MCF 10A (cell line): Measurements from ENCODE around the gene SDK1. TPM values are rescaled to one million over a fixed set of nuclear protein-coding genes. Genes with fewer than 3 reads are reported as not detected.

ENCODE experiments used
- BruUV-seq: library from RNA; stranded (reverse); fragments of 400-500 nt; replicated peaks from 2 replicates; lab custom pipeline; 2021; lab: Mats Ljungman, UMichigan
- CTCF ChIA-PET: fragments of 300-600 bp; sonication (Branson Sonifier 250); formaldehyde crosslinking; extraction: SDS; loops from one replicate; lab custom pipeline; 2021; ENCODE audit warnings: antibody characterized with exemption, inconsistent platforms; lab: Yijun Ruan, JAX
- POLR2A ChIA-PET: fragments of 300-600, 350-650 bp; sonication (Branson Sonifier 250); formaldehyde crosslinking; extraction: SDS; loops from one replicate; lab custom pipeline; 2020; ENCODE audit warnings: antibody characterized with exemption, inconsistent platforms; lab: Yijun Ruan, JAX
- DNase-seq: peaks from one replicate; pipeline ENCODE4 v3.0.0-alpha.2; 2018; ENCODE audit not compliant: unreplicated experiment
- H3K27ac Mint-ChIP-seq: one replicate; pipeline ENCODE4 v1.8.0; 2022; ENCODE audit warnings: mild to moderate bottlenecking, low read depth, mixed read lengths; ENCODE audit not compliant: unreplicated experiment
- H3K27me3 Mint-ChIP-seq: one replicate; pipeline ENCODE4 v1.8.0; 2022; ENCODE audit warnings: mixed read lengths; ENCODE audit not compliant: insufficient read depth, unreplicated experiment
- H3K36me3 Mint-ChIP-seq: one replicate; pipeline ENCODE4 v1.8.0; 2022; ENCODE audit warnings: mild to moderate bottlenecking, moderate library complexity, mixed read lengths; ENCODE audit not compliant: insufficient read depth, unreplicated experiment
- H3K4me1 Mint-ChIP-seq: one replicate; pipeline ENCODE4 v1.8.0; 2022; ENCODE audit warnings: mixed read lengths; ENCODE audit not compliant: insufficient read depth, unreplicated experiment
- H3K4me3 Mint-ChIP-seq: one replicate; pipeline ENCODE4 v1.8.0; 2022; ENCODE audit warnings: mild to moderate bottlenecking, moderate library complexity, mixed read lengths; ENCODE audit not compliant: unreplicated experiment
- H3K9me3 Mint-ChIP-seq: one replicate; pipeline ENCODE4 v1.8.0; 2022; ENCODE audit warnings: mixed read lengths; ENCODE audit not compliant: unreplicated experiment
- CTCF ChIP-seq: fragments of 200-600 bp; IDR thresholded peaks from one replicate; pipeline ENCODE4 v1.8.0; 2022; ENCODE audit warnings: antibody characterized with exemption, mild to moderate bottlenecking; ENCODE audit not compliant: unreplicated experiment
- intact Hi-C: fragments of 100-400 bp; cut with micrococcal nuclease; formaldehyde crosslinking; loops from 2 replicates; pipeline ENCODE4 v1.14.1; 2022
- total RNA-seq: library from RNA; stranded (reverse); gene quantifications from 2 replicates; pipeline ENCODE4 v1.2.3, GENCODE V29; 2022

Gene SDK1
- total RNA-seq, 1 experiment from 2014 or later, result 3.3 TPM

DNA sequence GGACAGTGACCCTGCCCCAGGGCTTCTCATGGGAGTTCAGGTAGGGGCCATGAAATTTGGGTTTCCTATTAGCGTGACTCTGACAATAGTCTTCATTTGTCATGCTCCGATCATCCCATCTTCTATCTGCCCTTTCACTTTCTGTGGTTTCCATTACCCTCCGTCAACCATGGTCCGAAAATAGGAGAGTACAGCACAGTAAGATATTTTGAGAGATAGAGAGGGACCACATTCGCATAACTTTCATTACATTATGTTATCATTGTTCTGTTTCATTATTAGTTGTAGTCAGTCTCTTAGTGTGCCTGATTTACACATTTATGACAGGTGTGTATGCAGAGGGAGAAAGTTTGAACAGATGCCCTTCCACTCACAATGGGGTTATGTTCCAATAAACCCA lies 649.2 kb downstream of the SDK1 start:
- no peak overlapping the region for H3K4me3 Mint-ChIP-seq
- intact Hi-C loops, result no loop called here
- H3K9me3 Mint-ChIP-seq, result peaks cover 4% of the 10 kb centered on the region
- no peaks in the 10 kb centered on the region for H3K27me3 Mint-ChIP-seq
- BruUV-seq, result no TSS peak
- no peak overlapping the region for H3K27ac Mint-ChIP-seq
- no peaks in the 10 kb centered on the region for H3K4me1 Mint-ChIP-seq
- CTCF ChIA-PET, result no interaction called here
- POLR2A ChIA-PET, result no interaction called here
- DNase-seq, result no peak
- H3K36me3 Mint-ChIP-seq, result no peaks in the 10 kb centered on the region
- TF ChIP-seq CTCF, result no peak

- Mint-ChIP-seq H3K27me3 (no peaks in the 10 kb centered on the region), H3K9me3 (no peaks in the 10 kb centered on the region), H3K36me3 (no peaks in the 10 kb centered on the region), H3K4me3 (no peak overlapping the region), H3K4me1 (peaks cover 12% of the 10 kb centered on the region), H3K27ac (no peak overlapping the region)
- no peak for TF ChIP-seq CTCF
- BruUV-seq, result no TSS peak
- DNase-seq, result no peak
- intact Hi-C loops, result no loop called here
- ChIA-PET POLR2A (no interaction called here), CTCF (interaction anchor here (0.6 to 1.0 kb wide), 2 partner anchors 19 to 859 kb away, joined by 3 to 5 read pairs; no protein-coding TSS in a partner anchor)
These were observed 650.4 kb downstream of the SDK1 start for GRCh38 chr7:3951316-3952055.

GRCh38 chr7:3953133-3953532 lies 652.1 kb downstream of the SDK1 start:
- no TSS peak for BruUV-seq
- no peak overlapping the region for H3K4me3 Mint-ChIP-seq
- H3K4me1 Mint-ChIP-seq, result peaks cover 12% of the 10 kb centered on the region
- DNase-seq, result no peak
- ChIA-PET POLR2A (interaction anchor here (0.7 kb wide), 1 partner anchor 328 kb away, joined by 6 read pairs; no protein-coding TSS in a partner anchor), CTCF (no interaction called here)
- intact Hi-C loops, result no loop called here
- no peak for TF ChIP-seq CTCF
- H3K27me3 Mint-ChIP-seq, result no peaks in the 10 kb centered on the region
- no peak overlapping the region for H3K27ac Mint-ChIP-seq
- no peaks in the 10 kb centered on the region for H3K9me3 Mint-ChIP-seq
- H3K36me3 Mint-ChIP-seq, result no peaks in the 10 kb centered on the region

DNA sequence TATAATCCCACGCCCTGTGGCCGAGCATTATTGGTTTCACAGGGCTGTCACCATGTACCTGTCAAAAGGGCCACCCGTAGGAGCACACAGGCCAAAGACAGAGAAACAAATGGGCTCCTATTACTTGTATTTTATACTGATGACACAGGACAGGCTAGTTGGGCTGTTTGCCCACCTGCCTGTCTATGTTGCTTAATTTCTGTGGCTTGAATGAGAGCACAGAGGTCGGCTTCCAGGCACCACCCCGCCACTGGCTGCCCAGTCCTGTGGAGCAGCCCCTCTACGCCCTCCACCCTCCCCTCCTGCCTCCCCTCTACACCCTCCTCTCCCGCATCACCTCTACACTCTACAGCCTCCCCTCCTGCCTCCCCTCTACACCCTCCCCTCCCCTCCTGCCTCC lies 652.9 kb downstream of the SDK1 start:
- ChIA-PET CTCF (no interaction called here), POLR2A (no interaction called here)
- no peak for DNase-seq
- no peak overlapping the region for H3K27ac Mint-ChIP-seq
- TF ChIP-seq CTCF, result no peak
- no TSS peak for BruUV-seq
- H3K4me1 Mint-ChIP-seq, result peaks cover 12% of the 10 kb centered on the region
- intact Hi-C loops, result no loop called here
- H3K36me3 Mint-ChIP-seq, result no peaks in the 10 kb centered on the region
- H3K4me3 Mint-ChIP-seq, result no peak overlapping the region
- no peaks in the 10 kb centered on the region for H3K9me3 Mint-ChIP-seq
- no peaks in the 10 kb centered on the region for H3K27me3 Mint-ChIP-seq
